ENCODE data around the gene EPHA7. TPM values are rescaled to one million over a fixed set of nuclear protein-coding genes. Genes with fewer than 3 reads are reported as not detected.

Gene EPHA7
- total RNA-seq, 1 experiment from 2014 or later: not detected

DNA sequence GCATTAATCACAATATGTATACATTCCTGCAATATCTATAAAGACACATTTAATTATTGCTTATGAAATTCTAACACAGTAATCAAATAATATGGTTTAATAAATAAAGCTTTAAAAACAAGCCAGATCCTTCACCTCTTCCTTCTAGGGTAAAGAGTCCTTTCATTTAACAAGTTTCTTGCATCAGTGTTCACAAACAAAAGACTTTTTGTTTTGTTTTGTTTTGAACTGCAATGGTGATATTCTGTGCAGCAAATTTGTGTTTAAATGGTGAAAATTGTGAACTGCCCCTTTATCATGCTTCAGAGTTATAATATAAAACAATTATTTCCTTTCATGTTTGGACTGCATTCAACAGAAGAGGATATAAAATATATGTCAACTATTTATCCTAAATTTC lies 177.3 kb downstream of the EPHA7 start:
- CTCF ChIA-PET: no interaction called here
- H3K9me3 ChIP-seq (ENCODE audit: control insufficient read depth in 1 of 2, insufficient read depth in 1 of 2, low read depth in 1 of 2, low read length in 2 of 2): peaks cover 0 to 7% of the 10 kb centered on the region in 2 experiments; a peak in 1 of 4 replicates
- H4K20me1 ChIP-seq (ENCODE audit: insufficient read depth): no peaks in the 10 kb centered on the region
- RAD21 ChIA-PET (ENCODE audit: low non-redundant PET in 1 of 2, low total read pairs in 2 of 2, uncharacterized antibody in 2 of 2, unreplicated experiment in 2 of 2): no interaction called here
- H2AFZ ChIP-seq (ENCODE audit: low read depth, low read length, poor library complexity, severe bottlenecking): no peak overlapping the region
- H3K9me2 ChIP-seq (ENCODE audit: insufficient read depth): no peaks in the 10 kb centered on the region
- ATAC-seq (no peak), DNase-seq (ENCODE audit: low read depth, low spot score) (no peak)
- H3K9ac ChIP-seq (ENCODE audit: low read length): no peak overlapping the region
- no peak overlapping the region for H3K4me3 ChIP-seq (replicated peaks in 1 of 2; ENCODE audit: low read depth in 1 of 2, low read length in 2 of 2)
- intact Hi-C loops (cut with micrococcal nuclease): no loop called here
- no peak overlapping the region for H3K4me2 ChIP-seq (ENCODE audit: low read length)
- H3K4me1 ChIP-seq (ENCODE audit: control insufficient read depth in 1 of 2, insufficient read depth in 2 of 2, low read length in 2 of 2): no peaks in the 10 kb centered on the region
- no TSS peak for BruUV-seq (replicated peaks)
- no peak overlapping the region for H3K27ac ChIP-seq (ENCODE audit: low read depth, low read length)
- POLR2A ChIA-PET: no interaction called here
- no peaks in the 10 kb centered on the region for H3K36me3 ChIP-seq (ENCODE audit: control insufficient read depth in 1 of 2, insufficient read depth in 2 of 2, low read length in 2 of 2)
- TF ChIP-seq ELF1 (IDR thresholded peaks at IDR 0.05; ENCODE audit: borderline replicate concordance, low read depth) (no peak), FOSL1 (IDR thresholded peaks at IDR 0.05; ENCODE audit: low read depth) (no peak), SRF (IDR thresholded peaks at IDR 0.05; ENCODE audit: low read depth) (no peak)
- TF ChIP-seq, protein P1, sequence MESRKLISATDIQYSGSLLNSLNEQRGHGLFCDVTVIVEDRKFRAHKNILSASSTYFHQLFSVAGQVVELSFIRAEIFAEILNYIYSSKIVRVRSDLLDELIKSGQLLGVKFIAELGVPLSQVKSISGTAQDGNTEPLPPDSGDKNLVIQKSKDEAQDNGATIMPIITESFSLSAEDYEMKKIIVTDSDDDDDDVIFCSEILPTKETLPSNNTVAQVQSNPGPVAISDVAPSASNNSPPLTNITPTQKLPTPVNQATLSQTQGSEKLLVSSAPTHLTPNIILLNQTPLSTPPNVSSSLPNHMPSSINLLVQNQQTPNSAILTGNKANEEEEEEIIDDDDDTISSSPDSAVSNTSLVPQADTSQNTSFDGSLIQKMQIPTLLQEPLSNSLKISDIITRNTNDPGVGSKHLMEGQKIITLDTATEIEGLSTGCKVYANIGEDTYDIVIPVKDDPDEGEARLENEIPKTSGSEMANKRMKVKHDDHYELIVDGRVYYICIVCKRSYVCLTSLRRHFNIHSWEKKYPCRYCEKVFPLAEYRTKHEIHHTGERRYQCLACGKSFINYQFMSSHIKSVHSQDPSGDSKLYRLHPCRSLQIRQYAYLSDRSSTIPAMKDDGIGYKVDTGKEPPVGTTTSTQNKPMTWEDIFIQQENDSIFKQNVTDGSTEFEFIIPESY (IDR thresholded peaks at IDR 0.05; ENCODE audit: extremely low read depth, insufficient replicate concordance, low read length): no peak
- no peaks in the 10 kb centered on the region for H3K79me2 ChIP-seq (ENCODE audit: insufficient read depth, low read length)
- H3K27me3 ChIP-seq (ENCODE audit: insufficient read depth, low read length): no peaks in the 10 kb centered on the region

GRCh38 chr6:93238632-93239031 lies 180.7 kb downstream of the EPHA7 start:
- Histone ChIP-seq H3K79me2 (ENCODE audit: insufficient read depth, low read length) (no peaks in the 10 kb centered on the region), H3K4me1 (ENCODE audit: control insufficient read depth in 1 of 2, insufficient read depth in 2 of 2, low read length in 2 of 2) (no peaks in the 10 kb centered on the region), H3K9me3 (ENCODE audit: control insufficient read depth in 1 of 2, insufficient read depth in 1 of 2, low read depth in 1 of 2, low read length in 2 of 2) (peaks cover 0 to 5% of the 10 kb centered on the region in 2 experiments; a peak in 2 of 4 replicates), H3K36me3 (ENCODE audit: control insufficient read depth in 1 of 2, insufficient read depth in 2 of 2, low read length in 2 of 2) (no peaks in the 10 kb centered on the region), H3K9me2 (ENCODE audit: insufficient read depth) (no peaks in the 10 kb centered on the region), H3K27ac (ENCODE audit: low read depth, low read length) (no peak overlapping the region), H3K27me3 (ENCODE audit: insufficient read depth, low read length) (no peaks in the 10 kb centered on the region), H3K9ac (ENCODE audit: low read length) (no peak overlapping the region), H4K20me1 (ENCODE audit: insufficient read depth) (no peaks in the 10 kb centered on the region), H2AFZ (ENCODE audit: low read depth, low read length, poor library complexity, severe bottlenecking) (no peak overlapping the region), H3K4me3 (replicated peaks in 1 of 2; ENCODE audit: low read depth in 1 of 2, low read length in 2 of 2) (no peak overlapping the region), H3K4me2 (ENCODE audit: low read length) (no peak overlapping the region)
- ATAC-seq: no peak
- RAD21 ChIA-PET (ENCODE audit: low non-redundant PET in 1 of 2, low total read pairs in 2 of 2, uncharacterized antibody in 2 of 2, unreplicated experiment in 2 of 2): no interaction called here
- DNase-seq (ENCODE audit: low read depth, low spot score): no peak
- CTCF ChIA-PET: no interaction called here
- POLR2A ChIA-PET: no interaction called here
- BruUV-seq (replicated peaks): no TSS peak
- intact Hi-C loops (cut with micrococcal nuclease): no loop called here
- TF ChIP-seq ZNF274 (IDR thresholded peaks at IDR 0.05; ENCODE audit: low read depth, low read length): no peak
- TF ChIP-seq CBX3 (IDR thresholded peaks at IDR 0.05; ENCODE audit: low read depth): no peak
- TF ChIP-seq POLR2AphosphoS5 (IDR thresholded peaks at IDR 0.05; ENCODE audit: low read depth, low read length): no peak
- no peak for TF ChIP-seq SIN3A (IDR thresholded peaks at IDR 0.05; ENCODE audit: low read depth)
- TF ChIP-seq REST (IDR thresholded peaks at IDR 0.05; ENCODE audit: low read depth): no peak
- no peak for TF ChIP-seq ZFX (IDR thresholded peaks at IDR 0.05)
- TF ChIP-seq CEBPB (IDR thresholded peaks at IDR 0.05; ENCODE audit: low read depth): no peak
- no peak for TF ChIP-seq CTCF (IDR thresholded peaks at IDR 0.05 in 2 of 3, conservative IDR thresholded peaks at IDR 0.05 in 1 of 3; ENCODE audit: borderline replicate concordance in 1 of 3, insufficient read depth in 1 of 3, low read depth in 2 of 3, low read length in 2 of 3)
